Fibroblast of upper back skin (primary cell): ENCODE results near the gene FAM118A.
"Not testable (repeated sequence)": the region's sequence is repeated elsewhere in the genome, so short reads cannot be mapped to it uniquely, and the experiment has no call there.

Experiments
- DNase-seq: peaks from one replicate; pipeline ENCODE4 v3.0.0-alpha.2; 2013

The FAM118A gene

DNA sequence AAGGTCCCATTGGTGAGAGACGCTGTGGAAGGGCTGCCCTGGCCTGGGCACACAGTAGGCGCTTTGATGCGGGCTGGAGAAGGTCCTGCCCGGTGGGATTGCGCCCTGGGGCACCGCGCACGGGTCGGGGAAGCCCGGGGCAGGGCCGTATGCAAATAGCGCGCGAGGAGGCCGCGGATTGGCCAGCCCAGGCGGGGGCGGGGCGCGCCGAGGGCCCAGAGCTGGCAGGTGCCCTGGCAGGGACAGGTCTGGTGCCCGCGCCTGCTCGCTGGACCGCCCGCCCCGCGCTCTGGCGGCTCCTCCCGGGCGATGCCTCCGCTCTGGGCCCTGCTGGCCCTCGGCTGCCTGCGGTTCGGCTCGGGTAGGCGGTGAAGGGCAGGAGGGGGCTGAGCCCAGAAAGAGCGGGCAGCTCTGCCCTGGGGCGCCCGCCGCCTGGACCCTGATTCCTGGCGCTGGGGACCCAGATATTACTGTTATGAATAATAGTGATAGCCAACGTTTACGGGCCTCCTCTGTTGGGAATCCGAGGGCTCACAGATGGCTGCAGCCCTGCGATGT lies 24.9 kb upstream of the FAM118A start, which contains the start of gene UPK3A:
Gene UPK3A (plus strand): TSS at position 245 of the 558 bp plus-strand sequence. CDS start 65 bp downstream, at position 310.
- no peak for DNase-seq

DNA sequence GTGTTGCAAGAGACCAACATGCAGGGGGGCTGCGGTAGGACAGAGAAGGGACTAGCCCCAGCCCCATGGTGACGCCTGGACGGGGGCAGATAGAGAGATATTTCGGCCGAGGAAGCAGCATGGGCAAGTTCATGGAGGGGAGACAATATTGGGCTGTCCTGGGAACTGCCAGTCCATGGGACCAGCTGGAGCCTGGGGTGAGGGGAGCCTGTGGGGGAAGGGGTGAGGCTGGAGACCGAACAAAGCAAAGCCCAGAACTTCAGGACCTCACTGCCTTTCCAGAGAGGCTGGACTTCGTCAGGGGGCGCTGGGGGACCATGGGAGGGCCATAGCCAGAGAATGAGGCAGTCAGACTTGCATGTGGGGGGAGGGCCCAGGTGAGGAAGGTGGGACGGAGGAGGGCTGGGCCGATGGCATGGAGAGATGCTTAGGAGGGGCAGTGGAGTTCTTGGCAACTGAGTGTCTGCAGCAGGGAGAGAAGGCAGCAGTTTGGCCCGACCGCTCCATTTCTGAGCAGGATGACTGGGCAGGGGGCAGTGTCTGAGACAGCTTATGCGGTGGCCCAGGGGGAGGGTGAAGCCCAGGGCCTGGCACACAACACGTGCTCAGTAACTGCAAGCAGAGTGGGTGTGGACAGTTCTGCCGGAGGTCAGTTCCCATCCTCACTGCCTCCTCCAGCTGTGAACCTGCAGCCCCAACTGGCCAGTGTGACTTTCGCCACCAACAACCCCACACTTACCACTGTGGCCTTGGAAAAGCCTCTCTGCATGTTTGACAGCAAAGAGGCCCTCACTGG lies 24.3 kb upstream of the FAM118A start:
- DNase-seq, result no peak

DNA sequence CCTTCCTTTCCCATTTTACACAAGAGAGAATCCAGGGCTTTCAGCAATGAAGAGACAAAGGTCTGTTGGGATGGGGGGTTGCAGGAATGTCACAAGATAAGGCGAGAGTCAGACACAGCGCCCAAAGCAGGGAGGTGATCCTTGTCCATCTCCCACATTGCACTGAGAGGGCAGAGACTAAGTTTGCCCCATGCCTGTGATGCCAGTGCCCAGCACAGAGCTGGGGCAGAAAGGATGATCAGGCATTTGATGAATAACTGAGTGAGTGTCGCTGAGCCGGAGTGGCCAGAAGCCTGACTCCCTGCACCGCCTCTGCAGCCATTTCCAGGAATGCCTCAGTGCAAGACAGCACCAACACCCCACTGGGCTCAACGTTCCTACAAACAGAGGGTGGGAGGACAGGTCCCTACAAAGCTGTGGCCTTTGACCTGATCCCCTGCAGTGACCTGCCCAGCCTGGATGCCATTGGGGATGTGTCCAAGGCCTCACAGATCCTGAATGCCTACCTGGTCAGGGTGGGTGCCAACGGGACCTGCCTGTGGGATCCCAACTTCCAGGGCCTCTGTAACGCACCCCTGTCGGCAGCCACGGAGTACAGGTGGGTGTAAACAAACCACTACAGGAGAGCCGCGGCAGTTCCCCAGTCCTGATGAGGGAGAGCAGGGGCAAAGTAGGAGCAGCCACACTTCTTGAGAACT lies 22.7 kb upstream of the FAM118A start:
- DNase-seq, result no peak

- peak; percentile 75 for DNase-seq
These were observed 19.3 kb upstream of the FAM118A start for GRCh38 chr22:45290410-45290936.

DNA sequence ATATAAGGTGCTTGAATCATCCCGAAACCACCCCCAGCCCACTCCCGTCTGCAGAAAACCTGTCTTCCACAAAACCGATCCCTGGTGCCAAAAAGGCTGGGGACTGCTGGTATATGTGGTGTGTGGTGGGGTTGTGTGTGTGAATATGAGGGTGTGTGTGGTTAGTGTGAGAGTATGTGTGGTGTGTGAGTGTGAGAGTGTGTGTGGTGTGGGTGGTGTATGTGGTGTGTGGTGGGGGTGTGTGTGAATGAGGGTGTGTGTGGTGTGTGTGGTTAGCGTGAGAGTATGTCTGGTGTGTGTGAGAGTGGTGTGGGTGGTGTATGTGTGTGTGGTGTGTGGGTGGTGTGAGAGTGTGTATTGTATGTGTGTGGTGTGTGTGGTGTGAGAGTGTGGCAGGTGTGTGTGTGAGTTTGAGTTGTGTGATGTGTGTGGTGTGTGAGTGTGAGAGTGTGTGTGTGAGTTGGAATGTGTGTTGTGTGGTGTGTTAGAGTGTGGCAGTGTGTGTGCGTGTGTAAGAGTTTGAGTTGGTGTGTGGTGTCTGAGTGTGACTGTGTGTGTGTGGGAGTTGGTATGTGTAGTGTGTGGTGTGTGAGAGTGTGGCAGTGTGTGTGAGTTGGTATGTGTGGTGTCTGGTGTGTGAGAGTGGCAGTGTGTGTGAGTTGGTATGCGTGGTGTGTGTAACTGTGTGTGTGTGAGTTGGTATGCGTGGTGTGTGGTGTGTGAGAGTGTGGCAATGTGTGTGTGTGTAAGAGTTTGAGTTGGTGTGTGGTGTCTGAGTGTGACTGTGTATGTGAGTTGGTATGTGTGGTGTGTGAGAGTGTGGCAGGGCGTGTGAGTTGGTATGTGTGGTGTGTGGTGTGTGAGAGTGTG lies 18.4 kb upstream of the FAM118A start:
- no peak for DNase-seq

DNA sequence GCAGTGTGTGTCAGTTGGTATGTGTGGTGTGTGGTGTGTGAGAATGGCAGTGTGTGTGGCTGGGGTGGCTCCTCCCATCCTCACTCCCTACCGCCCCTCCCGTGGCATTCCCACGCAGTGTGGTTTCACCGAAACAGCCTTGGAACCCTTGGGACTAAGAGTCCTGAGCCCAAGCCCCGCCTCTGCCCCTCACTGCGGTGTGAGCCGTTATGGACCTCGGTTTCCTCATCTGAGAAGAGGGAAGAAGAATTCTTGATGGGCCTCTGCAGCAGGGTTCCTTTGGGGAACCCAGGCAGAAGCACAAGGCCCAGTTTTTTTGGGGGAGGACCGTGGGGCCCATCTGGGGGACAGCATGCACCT lies 17.8 kb upstream of the FAM118A start:
- DNase-seq, result no peak

DNA sequence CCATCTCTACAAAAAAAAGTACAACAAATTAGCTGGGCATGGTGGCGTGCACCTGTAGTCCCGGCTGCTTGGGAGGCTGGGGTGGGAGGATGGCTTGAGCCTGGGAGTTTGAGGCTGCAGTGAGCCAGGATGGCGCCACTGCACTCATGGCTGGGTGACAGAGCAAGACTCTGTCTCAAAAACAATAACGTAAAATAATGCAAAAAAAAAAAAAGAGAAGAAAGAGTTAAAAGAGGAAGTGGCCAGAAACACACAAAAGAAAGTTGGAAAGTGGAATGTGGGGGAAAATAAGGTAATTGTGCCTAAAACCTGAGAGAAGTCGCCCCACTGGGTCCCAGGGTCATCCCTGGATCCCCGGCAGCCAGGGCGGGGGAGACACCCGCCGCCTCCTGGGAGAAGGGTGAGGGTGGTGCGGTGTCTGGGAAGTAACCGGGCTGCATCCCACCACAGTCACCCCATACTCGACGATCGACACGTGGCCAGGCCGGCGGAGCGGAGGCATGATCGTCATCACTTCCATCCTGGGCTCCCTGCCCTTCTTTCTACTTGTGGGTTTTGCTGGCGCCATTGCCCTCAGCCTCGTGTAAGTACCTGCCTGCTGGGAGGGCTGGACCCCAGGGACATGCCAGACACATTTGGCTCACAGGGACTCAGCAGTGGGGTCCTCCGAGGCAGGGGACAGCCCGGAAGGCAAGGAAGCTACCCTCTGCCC lies 16.8 kb upstream of the FAM118A start:
- DNase-seq, result no peak

DNA sequence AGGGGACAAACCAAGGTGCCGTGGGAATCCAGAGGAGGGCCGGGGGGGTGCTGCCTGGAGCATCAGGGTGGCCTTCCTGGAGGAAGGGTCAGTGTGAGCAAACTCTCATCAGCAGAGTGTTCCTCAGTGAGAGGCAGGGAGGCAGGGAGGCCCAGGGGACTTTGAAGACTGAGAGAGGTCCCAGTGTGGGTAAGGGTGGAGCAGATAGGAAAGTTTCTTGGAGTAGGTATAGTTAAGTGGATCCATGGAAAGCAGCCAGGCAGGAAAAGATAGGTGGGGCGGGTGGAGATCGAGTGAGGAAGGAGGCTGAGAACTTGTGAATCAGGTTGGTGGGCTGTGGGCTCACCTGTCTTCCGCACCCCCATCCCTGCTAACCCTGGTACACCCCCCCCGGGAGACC lies 15.7 kb upstream of the FAM118A start:
- DNase-seq, result no peak

- DNase-seq, result not testable (repeated sequence)
These were observed 14.7 kb upstream of the FAM118A start for GRCh38 chr22:45295004-45295403.

DNA sequence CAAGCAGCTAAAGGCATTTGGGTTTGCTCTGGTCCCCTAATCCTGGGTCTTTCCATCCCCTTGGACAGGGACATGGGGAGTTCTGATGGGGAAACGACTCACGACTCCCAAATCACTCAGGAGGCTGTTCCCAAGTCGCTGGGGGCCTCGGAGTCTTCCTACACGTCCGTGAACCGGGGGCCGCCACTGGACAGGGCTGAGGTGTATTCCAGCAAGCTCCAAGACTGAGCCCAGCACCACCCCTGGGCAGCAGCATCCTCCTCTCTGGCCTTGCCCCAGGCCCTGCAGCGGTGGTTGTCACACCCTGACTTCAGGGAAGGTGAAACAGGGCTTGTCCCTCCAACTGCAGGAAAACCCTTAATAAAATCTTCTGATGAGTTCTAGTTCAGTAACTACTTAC lies 14.2 kb upstream of the FAM118A start:
- DNase-seq, result no peak

- DNase-seq, result no peak
These were observed 13.0 kb upstream of the FAM118A start for GRCh38 chr22:45296628-45297297.

DNA sequence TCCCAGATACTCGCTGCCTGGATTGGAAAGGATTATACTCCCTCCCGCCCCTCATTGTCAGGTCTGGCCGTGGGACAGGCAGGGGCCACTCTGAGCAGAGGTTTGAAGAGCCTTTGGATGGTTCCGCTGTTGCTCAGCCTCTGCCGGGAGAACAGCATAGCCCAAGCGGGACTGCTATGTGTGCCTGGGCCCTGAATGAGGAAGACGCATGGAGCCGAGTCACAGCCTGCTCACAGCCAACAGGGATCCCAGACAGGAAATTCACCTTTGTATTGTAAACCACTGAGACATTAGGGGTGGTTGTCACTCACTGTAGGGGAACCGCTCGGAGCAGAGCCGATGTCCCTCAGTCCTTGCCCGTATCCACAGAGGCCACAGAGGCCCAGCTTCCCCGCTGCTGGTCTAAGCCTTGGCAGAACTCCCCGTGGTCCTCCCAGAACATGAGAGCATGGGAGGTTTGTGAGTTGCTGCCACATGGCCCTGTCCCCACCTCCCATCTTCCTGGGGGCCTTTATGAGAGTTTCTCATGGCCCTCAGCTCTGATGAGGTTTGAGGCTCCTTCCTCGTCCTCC lies 10.7 kb upstream of the FAM118A start:
- no peak for DNase-seq

- DNase-seq, result no peak
These were observed 7.0 kb upstream of the FAM118A start for GRCh38 chr22:45302751-45303150.

DNA sequence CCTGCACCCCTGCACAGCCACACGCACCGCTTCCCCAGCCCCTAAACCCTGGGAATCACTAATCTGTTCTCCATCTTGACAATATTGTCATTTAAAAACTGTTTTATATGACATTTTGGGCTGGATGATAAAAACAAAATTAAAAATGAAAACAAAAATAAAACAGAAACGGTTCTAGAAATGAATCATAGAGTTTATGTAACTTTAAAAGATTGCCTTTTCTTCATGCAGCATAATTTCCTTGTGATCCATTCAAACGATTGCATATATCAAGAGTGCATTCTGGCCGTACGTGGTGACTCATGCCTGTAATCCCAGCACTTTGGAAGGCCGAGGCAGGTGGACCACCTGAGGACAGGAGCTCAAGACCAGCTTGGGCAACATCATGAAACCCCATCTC lies 6.6 kb upstream of the FAM118A start:
- DNase-seq, result no peak

DNA sequence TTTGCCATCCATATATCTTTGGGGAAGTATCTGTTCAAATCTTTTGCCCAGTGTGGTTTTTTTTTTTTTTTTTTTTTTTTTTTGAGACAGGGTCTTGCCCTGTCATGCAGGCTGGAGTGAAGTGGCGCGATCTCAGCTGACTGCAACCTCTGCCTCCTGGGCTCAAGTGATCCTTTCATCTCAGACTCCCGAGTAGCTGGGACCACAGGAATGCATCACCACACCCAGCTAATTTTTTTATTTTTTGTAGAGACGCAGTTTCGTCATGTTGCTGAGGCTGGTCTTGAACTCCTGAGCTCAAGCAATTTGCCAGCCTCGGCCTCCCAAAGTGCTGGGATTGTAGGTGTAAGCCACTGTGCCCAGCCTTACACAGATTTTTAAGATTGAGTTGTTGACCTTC lies 4.8 kb upstream of the FAM118A start:
- no peak for DNase-seq

GRCh38 chr22:45305456-45306075 lies 4.2 kb upstream of the FAM118A start:
- no peak for DNase-seq

DNA sequence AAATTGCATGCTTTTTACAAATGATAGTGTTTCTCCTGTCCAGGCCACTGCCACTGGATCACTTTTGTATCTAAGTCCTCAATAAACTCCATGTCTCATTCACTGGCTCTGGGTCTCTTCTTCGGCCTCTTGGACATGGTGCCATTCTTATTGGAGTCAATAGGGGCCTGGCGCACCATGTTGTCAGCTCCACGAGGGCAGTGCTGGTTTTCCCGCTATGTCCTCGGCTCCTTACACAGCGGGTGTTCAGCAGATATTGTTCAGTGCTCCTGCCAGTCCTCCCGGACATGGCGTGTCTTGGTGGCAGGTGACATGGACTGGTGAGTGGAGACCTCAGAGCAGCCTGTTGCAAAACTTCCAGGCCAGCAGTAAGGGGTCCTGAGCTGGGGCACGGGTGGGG lies 3.6 kb upstream of the FAM118A start:
- no peak for DNase-seq

GRCh38 chr22:45308391-45308956 lies 1.3 kb upstream of the FAM118A start:
- no peak for DNase-seq

- DNase-seq, result no peak
These were observed 745 bp upstream of the FAM118A start for GRCh38 chr22:45308957-45309421.

DNA sequence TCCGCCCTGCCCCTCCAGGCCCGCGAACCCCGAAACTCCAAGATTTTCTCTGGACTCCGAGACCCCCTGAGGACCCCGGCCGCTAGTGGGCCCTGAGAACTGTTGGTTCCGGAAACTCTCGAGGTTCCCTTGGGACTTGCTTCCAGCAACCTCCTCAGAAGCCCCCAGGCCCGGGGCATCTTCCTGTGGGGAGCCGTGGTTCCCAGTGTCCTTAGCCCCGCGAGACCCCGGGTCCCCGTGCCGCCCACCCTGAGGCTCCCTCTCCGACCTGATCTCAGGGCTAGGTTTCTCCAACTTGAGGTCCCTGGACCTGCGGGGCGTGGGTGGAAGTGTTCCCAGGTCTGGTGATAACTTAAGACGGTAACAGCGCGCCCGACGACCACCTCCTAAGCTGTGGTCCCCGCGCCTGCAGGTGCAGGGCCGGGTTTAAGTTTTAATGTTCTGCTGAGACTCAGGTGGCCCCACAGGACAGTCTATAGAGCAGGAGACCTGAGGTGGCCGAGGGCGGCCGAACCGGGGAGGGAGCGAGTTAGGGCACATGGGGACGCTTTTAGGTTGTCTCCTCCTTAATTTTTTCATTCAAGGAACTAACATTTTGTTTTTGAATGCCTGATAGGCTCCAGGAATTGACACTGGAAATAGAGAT lies 720 bp downstream of the FAM118A start:
- DNase-seq, result no peak
